ENCODE results near the gene ARHGAP26. TPM values are rescaled to one million over a fixed set of nuclear protein-coding genes. Genes with fewer than 3 reads are reported as not detected.

Gene ARHGAP26
- total and polyA plus RNA-seq, 7 donors: 5.4 to 25.5 (median 19.1) TPM

GRCh38 chr5:142780871-142781270 is 10.7 kb downstream of the ARHGAP26 start:
- DNase-seq: no peak

GRCh38 chr5:142782976-142783530 is 12.9 kb downstream of the ARHGAP26 start:
- Histone ChIP-seq H3K4me1 (peaks cover 0 to 62% (median 40%) of the 10 kb centered on the region in 4 donors), H3K27me3 (no peaks in the 10 kb centered on the region), H3K9me3 (no peaks in the 10 kb centered on the region), H3K36me3 (no peaks in the 10 kb centered on the region), H3K27ac (peak overlapping the region in 3 of 4 donors; percentile 48 to 59 (median 51)), H3K4me3 (no peak overlapping the region)
- intact Hi-C loops (cut with DNase I): no loop called here
- WGBS, 2 donors: 82 to 86% methylated on average over 8 of the region's 8 CpGs
- TF ChIP-seq POLR2AphosphoS5 (IDR thresholded peaks at IDR 0.05): peak in 1 of 4 donors; percentile 20
- no peak for TF ChIP-seq EP300 (IDR thresholded peaks at IDR 0.05)
- peak; percentile 81 for DNase-seq

More at GRCh38 chr5:142780871-142781270, 10.7 kb downstream of the ARHGAP26 start:
- Histone ChIP-seq H3K36me3 (no peaks in the 10 kb centered on the region), H3K4me3 (no peak overlapping the region), H3K4me1 (peaks cover 0 to 67% (median 40%) of the 10 kb centered on the region in 4 donors), H3K27me3 (no peaks in the 10 kb centered on the region), H3K9me3 (no peaks in the 10 kb centered on the region), H3K27ac (peak overlapping the region in 3 of 4 donors; percentile 7 to 29 (median 26))
- 63 to 64% methylated on average over 2 of the region's 2 CpGs for WGBS, 2 donors
- intact Hi-C loops (cut with DNase I): no loop called here
- TF ChIP-seq CTCF (IDR thresholded peaks at IDR 0.05) (no peak), EP300 (IDR thresholded peaks at IDR 0.05) (no peak), POLR2A (IDR thresholded peaks at IDR 0.05) (no peak), POLR2AphosphoS5 (IDR thresholded peaks at IDR 0.05) (peak in 2 of 4 donors; percentile 29 to 48)

- peak; percentile 75 for DNase-seq
- no peaks in the 10 kb centered on the region for H3K9me3 ChIP-seq
- peak overlapping the region; percentile 5 to 59 (median 50) for H3K27ac ChIP-seq
- peaks cover 0 to 55% (median 35%) of the 10 kb centered on the region in 4 donors for H3K4me1 ChIP-seq
- intact Hi-C loops (cut with DNase I): no loop called here
- H3K36me3 ChIP-seq: no peaks in the 10 kb centered on the region
- H3K27me3 ChIP-seq: no peaks in the 10 kb centered on the region
- no peak for TF ChIP-seq POLR2AphosphoS5 (IDR thresholded peaks at IDR 0.05)
- TF ChIP-seq EP300 (IDR thresholded peaks at IDR 0.05): no peak
- TF ChIP-seq CTCF (IDR thresholded peaks at IDR 0.05): no peak
- TF ChIP-seq POLR2A (IDR thresholded peaks at IDR 0.05): no peak
- WGBS, 2 donors: 69 to 71% methylated on average over 9 of the region's 9 CpGs
- no peak overlapping the region for H3K4me3 ChIP-seq
Observed at GRCh38 chr5:142783601-142784341, 13.6 kb downstream of the ARHGAP26 start.

- no peaks in the 10 kb centered on the region for H3K27me3 ChIP-seq
- intact Hi-C loops (cut with DNase I): no loop called here
- no peaks in the 10 kb centered on the region for H3K9me3 ChIP-seq
- no peaks in the 10 kb centered on the region for H3K36me3 ChIP-seq
- peaks cover 0 to 48% (median 28%) of the 10 kb centered on the region in 4 donors for H3K4me1 ChIP-seq
- no peak overlapping the region for H3K4me3 ChIP-seq
- WGBS, 2 donors: 90 to 92% methylated on average over 7 of the region's 7 CpGs
- no peak for TF ChIP-seq CTCF (IDR thresholded peaks at IDR 0.05)
- no peak for TF ChIP-seq POLR2AphosphoS5 (IDR thresholded peaks at IDR 0.05)
- no peak for TF ChIP-seq POLR2A (IDR thresholded peaks at IDR 0.05)
- no peak for TF ChIP-seq EP300 (IDR thresholded peaks at IDR 0.05)
- H3K27ac ChIP-seq: peak overlapping the region; percentile 5 to 59 (median 50)
- no peak for DNase-seq
Observed at GRCh38 chr5:142784401-142784955, 14.3 kb downstream of the ARHGAP26 start.

- DNase-seq: no peak
- H3K9me3 ChIP-seq: no peaks in the 10 kb centered on the region
- no peak overlapping the region for H3K4me3 ChIP-seq
- H3K36me3 ChIP-seq: no peaks in the 10 kb centered on the region
- intact Hi-C loops (cut with DNase I): no loop called here
- TF ChIP-seq CTCF (IDR thresholded peaks at IDR 0.05) (no peak), POLR2A (IDR thresholded peaks at IDR 0.05) (no peak), POLR2AphosphoS5 (IDR thresholded peaks at IDR 0.05) (peak in 1 of 4 donors; percentile 18), EP300 (IDR thresholded peaks at IDR 0.05) (no peak)
- WGBS, 2 donors: 90 to 92% methylated on average over 5 of the region's 5 CpGs
- no peaks in the 10 kb centered on the region for H3K27me3 ChIP-seq
- H3K4me1 ChIP-seq: peaks cover 0 to 40% (median 21%) of the 10 kb centered on the region in 4 donors
- no peak overlapping the region for H3K27ac ChIP-seq
Observed at GRCh38 chr5:142785206-142785605, 15.0 kb downstream of the ARHGAP26 start.

Data from sigmoid colon (tissue), 7 donors.